GM15510 (cell line): ENCODE results near the gene DLG5.

ENCODE experiments used
- POLR2A ChIP-seq: IDR thresholded peaks from 3 replicates; pipeline ENCODE4 v1.6.1; 2011; ENCODE audit warnings: borderline replicate concordance; ENCODE audit not compliant: insufficient read length; ENCODE audit errors: extremely low read depth

The DLG5 gene

GRCh38 chr10:77840636-77841035 lies 85.9 kb downstream of the DLG5 start:
- no peak for TF ChIP-seq POLR2A

GRCh38 chr10:77837925-77838595 lies 88.5 kb downstream of the DLG5 start:
- no peak for TF ChIP-seq POLR2A

- TF ChIP-seq POLR2A = no peak
These were observed 89.2 kb downstream of the DLG5 start for GRCh38 chr10:77837248-77837924.

GRCh38 chr10:77836299-77836820 lies 90.2 kb downstream of the DLG5 start:
- TF ChIP-seq POLR2A = no peak

GRCh38 chr10:77835669-77836086 lies 90.9 kb downstream of the DLG5 start:
- TF ChIP-seq POLR2A = no peak

- TF ChIP-seq POLR2A = no peak
These were observed 91.4 kb downstream of the DLG5 start for GRCh38 chr10:77834943-77835668.

- no peak for TF ChIP-seq POLR2A
These were observed 92.0 kb downstream of the DLG5 start for GRCh38 chr10:77834540-77834939.

GRCh38 chr10:77833792-77834191 lies 92.8 kb downstream of the DLG5 start:
- no peak for TF ChIP-seq POLR2A

- TF ChIP-seq POLR2A = no peak
These were observed 93.3 kb downstream of the DLG5 start for GRCh38 chr10:77833225-77833624.

- no peak for TF ChIP-seq POLR2A
These were observed 94.3 kb downstream of the DLG5 start for GRCh38 chr10:77832238-77832637.

- TF ChIP-seq POLR2A = no peak
These were observed 97.2 kb downstream of the DLG5 start for GRCh38 chr10:77829356-77829755.

GRCh38 chr10:77828377-77828776 lies 98.2 kb downstream of the DLG5 start:
- no peak for TF ChIP-seq POLR2A

- TF ChIP-seq POLR2A = no peak
These were observed 99.2 kb downstream of the DLG5 start for GRCh38 chr10:77827366-77827765.

- no peak for TF ChIP-seq POLR2A
These were observed 100.6 kb downstream of the DLG5 start for GRCh38 chr10:77825965-77826364.

- no peak for TF ChIP-seq POLR2A
These were observed 101.6 kb downstream of the DLG5 start for GRCh38 chr10:77824908-77825307.
